BJ (cell line): ENCODE results near the gene PCDH15. TPM values are rescaled to one million over a fixed set of nuclear protein-coding genes. Genes with fewer than 3 reads are reported as not detected.

Experiments used
- CTCF ChIA-PET: fragments of 350-600 bp; formaldehyde crosslinking; extraction: SDS; loops from one replicate; lab custom pipeline; 2021; ENCODE audit warnings: antibody characterized with exemption, inconsistent platforms; lab: Yijun Ruan, JAX
- POLR2A ChIA-PET: fragments of 300-600 bp; sonication (Branson Sonifier 250); formaldehyde crosslinking; extraction: SDS; loops from one replicate; lab custom pipeline; 2021; ENCODE audit warnings: antibody characterized with exemption; lab: Charles Lee
- DNase-seq: peaks from one replicate; pipeline ENCODE4 v3.0.0-alpha.2; 2011; ENCODE audit warnings: low read depth
- H3K27me3 ChIP-seq: 2 replicates; pipeline ENCODE4 v1.6.0; 2011; ENCODE audit warnings: low read length; ENCODE audit not compliant: control insufficient read depth, insufficient read depth
- H3K36me3 ChIP-seq: 2 replicates; pipeline ENCODE4 v1.5.1; 2011; ENCODE audit warnings: low read length; ENCODE audit not compliant: control insufficient read depth, insufficient read depth
- H3K4me3 ChIP-seq: 2 replicates; pipeline ENCODE4 v1.5.1; 2011; ENCODE audit warnings: low read depth, mild to moderate bottlenecking, control low read depth, low read length
- CTCF ChIP-seq: IDR thresholded peaks from 2 replicates; pipeline ENCODE4 v1.5.1; 2011; ENCODE audit warnings: low read depth, mild to moderate bottlenecking, control low read depth, inconsistent platforms, low read length, moderate library complexity; ENCODE audit not compliant: insufficient read depth
- polyA plus RNA-seq: library from polyadenylated mRNA; depleted of rRNA; stranded (reverse); fragments of >200 nt; gene quantifications from 2 replicates; pipeline ENCODE4 v1.2.3, GENCODE V29; 2011

The PCDH15 gene
- polyA plus RNA-seq, 1 experiment: not detected

GRCh38 chr10:54594289-54594688 is 206.7 kb downstream of the PCDH15 start:
- POLR2A ChIA-PET: no interaction called here

GRCh38 chr10:54587971-54588370 is 213.1 kb downstream of the PCDH15 start:
- no peak for DNase-seq
- CTCF ChIA-PET: no interaction called here
- POLR2A ChIA-PET: no interaction called here
- no peak for TF ChIP-seq CTCF
- Histone ChIP-seq H3K4me3 (no peak overlapping the region), H3K27me3 (no peaks in the 10 kb centered on the region), H3K36me3 (no peaks in the 10 kb centered on the region)

More at GRCh38 chr10:54594289-54594688, 206.7 kb downstream of the PCDH15 start:
- CTCF ChIA-PET: no interaction called here
- H3K36me3 ChIP-seq: no peaks in the 10 kb centered on the region
- H3K4me3 ChIP-seq: no peak overlapping the region
- DNase-seq: no peak
- no peak for TF ChIP-seq CTCF
- no peaks in the 10 kb centered on the region for H3K27me3 ChIP-seq

- Histone ChIP-seq H3K4me3 (no peak overlapping the region), H3K36me3 (no peaks in the 10 kb centered on the region), H3K27me3 (no peaks in the 10 kb centered on the region)
- no peak for DNase-seq
- TF ChIP-seq CTCF: no peak
- ChIA-PET POLR2A (no interaction called here), CTCF (no interaction called here)
Observed at GRCh38 chr10:54585572-54585971, 215.5 kb downstream of the PCDH15 start.

GRCh38 chr10:54577682-54578081 is 223.3 kb downstream of the PCDH15 start:
- Histone ChIP-seq H3K4me3 (no peak overlapping the region), H3K36me3 (no peaks in the 10 kb centered on the region), H3K27me3 (no peaks in the 10 kb centered on the region)
- no peak for TF ChIP-seq CTCF
- no peak for DNase-seq
- ChIA-PET CTCF (no interaction called here), POLR2A (no interaction called here)

- TF ChIP-seq CTCF: no peak
- H3K4me3 ChIP-seq: no peak overlapping the region
- ChIA-PET CTCF (no interaction called here), POLR2A (no interaction called here)
- DNase-seq: no peak
- H3K36me3 ChIP-seq: no peaks in the 10 kb centered on the region
- H3K27me3 ChIP-seq: no peaks in the 10 kb centered on the region
Observed at GRCh38 chr10:54576541-54576940, 224.5 kb downstream of the PCDH15 start.
